HG03354 (cell line): ENCODE data around the gene PPP1R1B.

ENCODE experiments used
- ATAC-seq: cut with Tn5 transposase; IDR thresholded peaks from one replicate; pipeline ENCODE4 v1.9.1; 2021; ENCODE audit warnings: mild to moderate bottlenecking; ENCODE audit not compliant: unreplicated experiment, poor library complexity, severe bottlenecking

Gene PPP1R1B

DNA sequence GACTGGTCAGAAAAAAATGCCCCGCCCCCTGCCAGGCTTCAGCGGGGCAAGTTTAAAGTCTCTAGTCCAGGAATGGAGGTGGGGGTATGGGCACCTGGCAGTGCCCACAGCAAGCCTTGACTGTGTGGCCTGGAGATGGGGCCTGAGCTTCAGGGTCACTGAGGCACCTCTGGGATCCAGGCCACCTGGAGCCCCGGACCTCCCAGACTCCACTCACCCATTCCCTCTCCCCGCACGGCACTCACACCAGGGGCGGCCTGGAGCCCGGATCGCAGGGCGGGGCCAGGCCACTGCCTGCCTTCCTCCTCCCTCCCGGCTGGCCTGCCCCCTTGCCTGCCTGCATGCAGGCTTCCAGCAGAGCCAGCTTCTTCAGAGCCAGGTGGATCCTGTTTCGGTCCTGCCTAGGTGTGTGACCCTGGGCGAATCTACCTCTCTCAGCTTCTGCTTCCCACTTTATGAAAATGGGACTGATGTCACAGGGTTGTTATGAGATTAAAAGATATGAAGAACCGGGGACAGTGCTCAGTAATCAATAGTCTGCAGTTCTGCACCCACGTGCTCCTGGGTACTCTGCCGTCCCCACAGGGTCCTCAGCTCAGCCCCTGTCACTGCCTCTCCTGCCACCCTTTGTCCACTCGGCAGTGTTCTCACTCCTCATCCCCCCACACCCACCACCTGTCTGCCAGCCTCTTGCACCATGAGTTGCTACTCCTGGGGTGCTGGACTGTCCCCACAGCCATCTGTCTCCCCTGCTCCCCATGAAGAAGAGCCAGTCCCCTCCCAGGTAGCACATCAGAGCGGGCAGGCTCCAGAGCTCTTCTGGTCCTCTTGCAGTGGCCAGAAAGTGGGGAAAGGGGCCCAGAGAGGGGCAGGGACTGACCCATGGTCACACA lies 37.2 kb downstream of the PPP1R1B start:
- no peak for ATAC-seq

DNA sequence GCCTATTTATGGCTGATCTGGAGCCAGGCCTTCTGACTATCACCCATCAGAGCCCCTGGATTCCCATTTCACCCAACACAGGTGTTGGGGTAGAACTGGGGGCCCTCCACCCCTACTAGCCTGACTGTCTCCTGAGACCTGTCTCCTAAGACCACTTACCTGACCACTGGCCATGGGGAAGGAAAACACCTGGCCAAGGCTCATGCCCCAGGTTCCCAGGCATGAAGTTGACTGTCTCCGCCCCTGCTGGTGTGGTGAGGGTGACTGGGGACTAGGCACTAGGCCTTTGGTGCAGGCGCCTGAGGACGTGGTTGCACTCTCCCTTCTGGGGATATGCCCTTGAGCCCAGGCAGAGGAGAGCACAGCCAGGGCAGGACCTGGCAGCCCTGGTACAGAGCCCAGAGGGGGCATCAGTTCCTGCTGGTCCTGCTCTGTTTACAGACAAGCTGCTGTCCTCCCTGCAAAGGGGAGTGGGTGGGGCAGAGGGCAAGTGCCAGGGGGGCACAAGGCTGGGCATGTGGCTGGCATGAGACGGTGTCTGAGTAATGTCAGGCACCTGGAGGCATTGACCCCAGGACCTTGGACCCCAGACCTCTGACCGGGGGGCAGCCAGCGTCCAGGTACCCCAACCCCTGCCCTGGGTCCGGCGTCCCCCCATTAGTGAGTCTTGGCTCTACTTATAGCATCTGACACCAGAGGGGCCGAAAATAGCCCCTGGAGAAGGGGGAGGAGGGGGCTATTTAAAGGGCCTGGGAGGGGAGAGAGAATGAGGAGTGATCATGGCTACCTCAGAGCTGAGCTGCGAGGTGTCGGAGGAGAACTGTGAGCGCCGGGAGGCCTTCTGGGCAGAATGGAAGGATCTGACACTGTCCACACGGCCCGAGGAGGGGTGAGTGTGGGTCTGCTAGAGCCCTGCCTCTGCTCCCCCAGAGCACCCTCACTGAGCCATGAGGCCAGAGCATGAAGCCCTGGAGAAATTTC lies 38.1 kb downstream of the PPP1R1B start, which contains the start of gene TCAP:
Gene TCAP (plus strand): TSS at position 769 of the 981 bp plus-strand sequence. CDS start 11 bp downstream, at position 780.
- ATAC-seq = no peak

DNA sequence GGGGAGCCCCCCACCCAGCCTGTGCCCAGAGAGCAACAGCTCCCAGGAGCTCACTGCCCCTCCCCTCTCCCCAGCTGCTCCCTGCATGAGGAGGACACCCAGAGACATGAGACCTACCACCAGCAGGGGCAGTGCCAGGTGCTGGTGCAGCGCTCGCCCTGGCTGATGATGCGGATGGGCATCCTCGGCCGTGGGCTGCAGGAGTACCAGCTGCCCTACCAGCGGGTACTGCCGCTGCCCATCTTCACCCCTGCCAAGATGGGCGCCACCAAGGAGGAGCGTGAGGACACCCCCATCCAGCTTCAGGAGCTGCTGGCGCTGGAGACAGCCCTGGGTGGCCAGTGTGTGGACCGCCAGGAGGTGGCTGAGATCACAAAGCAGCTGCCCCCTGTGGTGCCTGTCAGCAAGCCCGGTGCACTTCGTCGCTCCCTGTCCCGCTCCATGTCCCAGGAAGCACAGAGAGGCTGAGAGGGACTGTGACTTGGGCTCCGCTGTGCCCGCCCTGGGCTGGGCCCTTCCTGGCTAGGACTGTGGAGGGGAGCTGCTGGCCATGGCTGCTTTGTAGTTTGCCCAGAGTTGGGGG lies 39.0 kb downstream of the PPP1R1B start:
- no peak for ATAC-seq

DNA sequence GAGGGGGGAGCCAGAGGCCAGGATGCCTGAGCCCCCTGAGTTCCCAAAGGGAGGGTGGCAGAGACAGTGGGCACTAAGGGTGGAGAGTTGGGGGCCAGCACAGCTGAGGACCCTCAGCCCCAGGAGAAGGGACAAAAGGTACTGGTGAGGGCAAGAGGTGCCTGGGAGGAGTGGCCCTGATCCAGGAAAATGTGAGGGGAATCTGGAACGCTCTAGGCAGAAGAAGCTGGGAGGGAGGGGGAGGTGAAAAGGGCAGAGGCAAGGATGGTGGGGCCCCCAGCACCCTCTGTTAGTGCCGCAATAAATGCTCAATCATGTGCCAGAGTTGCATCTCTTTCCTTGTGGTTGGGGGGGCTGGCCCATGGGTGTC lies 39.5 kb downstream of the PPP1R1B start:
- no peak for ATAC-seq

DNA sequence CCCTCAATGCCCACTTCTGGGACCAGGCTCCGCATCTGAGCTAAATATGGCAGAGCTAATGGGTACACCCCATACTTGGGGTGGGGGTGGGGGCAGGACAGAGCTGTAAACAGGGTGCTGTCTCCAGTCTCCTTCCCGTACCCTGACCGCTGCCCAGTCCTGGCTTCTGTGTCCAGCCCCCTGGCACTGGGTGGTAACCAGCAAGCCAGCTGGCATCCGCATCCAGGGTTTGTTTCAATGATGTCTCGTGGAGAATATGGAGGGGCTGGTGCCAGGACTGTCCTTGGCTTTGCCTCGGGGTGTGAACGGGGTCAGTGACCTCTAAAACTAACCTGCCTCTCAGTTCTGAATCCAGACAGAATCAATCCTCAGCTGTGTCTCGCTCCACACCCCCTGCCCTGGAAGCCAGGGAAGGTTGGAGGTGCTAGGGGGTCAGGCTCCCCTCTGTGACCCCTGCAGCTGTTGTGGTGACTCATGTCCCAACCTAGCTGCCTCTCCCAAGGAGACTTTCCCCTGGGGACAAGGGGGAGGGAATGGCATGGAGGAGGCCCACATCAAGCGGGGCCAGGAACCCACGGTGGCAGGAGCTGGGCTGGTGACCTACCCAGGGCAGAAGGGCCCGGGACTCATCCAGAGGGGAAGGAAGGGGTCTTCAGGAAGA lies 40.0 kb downstream of the PPP1R1B start:
- no peak for ATAC-seq

DNA sequence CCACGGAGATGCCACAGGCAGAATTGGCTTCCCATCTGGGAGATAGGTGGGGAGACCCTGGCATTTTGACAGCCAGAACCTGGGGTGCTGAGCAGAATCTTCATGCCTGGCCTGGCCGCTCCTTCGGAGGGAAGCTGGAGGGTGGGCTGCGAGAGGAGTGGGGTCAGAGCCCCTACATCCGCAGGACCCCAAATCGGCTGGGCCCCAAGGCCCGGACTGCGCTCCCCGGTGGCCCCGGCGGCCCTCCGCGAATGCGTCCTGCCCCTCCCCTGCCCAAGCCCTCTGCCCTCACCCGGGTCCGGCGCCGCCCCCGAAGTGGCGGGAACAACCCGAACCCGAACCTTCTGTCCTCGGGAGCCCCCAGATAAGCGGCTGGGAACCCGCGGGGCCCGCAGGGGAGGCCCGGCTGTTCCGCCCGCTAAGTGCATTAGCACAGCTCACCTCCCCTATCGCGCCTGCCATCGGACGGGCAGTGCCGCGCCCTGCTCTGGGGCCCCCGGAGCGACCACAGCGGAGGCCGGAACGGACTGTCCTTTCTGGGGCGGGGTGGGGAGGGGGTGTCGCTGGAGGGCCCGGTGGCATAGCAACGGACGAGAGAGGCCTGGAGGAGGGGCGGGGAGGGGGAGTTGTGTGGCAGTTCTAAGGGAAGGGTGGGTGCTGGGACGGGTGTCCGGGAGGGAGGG lies 40.7 kb downstream of the PPP1R1B start:
- no peak for ATAC-seq

DNA sequence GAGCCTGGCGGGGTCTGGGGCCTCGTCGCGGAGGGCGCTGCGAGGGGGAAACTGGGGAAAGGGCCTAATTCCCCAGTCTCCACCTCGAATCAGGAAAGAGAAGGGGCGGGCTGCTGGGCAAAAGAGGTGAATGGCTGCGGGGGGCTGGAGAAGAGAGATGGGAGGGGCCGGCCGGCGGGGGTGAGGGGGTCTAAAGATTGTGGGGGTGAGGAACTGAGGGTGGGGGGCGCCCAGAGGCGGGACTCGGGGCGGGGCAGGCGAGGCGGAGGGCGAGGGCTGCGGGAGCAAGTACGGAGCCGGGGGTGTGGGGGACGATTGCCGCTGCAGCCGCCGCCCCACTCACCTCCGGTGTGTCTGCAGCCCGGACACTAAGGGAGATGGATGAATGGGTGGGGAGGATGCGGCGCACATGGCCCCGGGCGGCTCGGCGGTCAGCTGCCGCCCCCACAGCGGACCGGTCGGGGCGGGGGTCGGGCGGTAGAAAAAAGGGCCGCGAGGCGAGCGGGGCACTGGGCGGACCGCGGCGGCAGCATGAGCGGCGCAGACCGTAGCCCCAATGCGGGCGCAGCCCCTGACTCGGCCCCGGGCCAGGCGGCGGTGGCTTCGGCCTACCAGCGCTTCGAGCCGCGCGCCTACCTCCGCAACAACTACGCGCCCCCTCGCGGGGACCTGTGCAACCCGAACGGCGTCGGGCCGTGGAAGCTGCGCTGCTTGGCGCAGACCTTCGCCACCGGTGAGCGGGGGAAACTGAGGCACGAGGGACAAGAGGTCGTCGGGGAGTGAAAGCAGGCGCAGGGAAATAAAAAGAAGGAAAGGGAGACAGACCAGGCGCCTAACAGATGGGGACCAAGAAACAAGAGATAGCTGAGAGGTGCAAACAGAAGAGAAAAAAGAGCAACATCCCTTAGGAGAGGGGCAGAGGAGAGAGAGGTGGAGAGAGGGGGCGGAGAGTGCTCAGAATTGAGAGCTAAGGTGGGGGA lies 41.5 kb downstream of the PPP1R1B start, which contains the start of gene PNMT:
Gene PNMT (plus strand): TSS at position 509 of the 980 bp plus-strand sequence. CDS start 23 bp downstream, at position 532.
- ATAC-seq = no peak

DNA sequence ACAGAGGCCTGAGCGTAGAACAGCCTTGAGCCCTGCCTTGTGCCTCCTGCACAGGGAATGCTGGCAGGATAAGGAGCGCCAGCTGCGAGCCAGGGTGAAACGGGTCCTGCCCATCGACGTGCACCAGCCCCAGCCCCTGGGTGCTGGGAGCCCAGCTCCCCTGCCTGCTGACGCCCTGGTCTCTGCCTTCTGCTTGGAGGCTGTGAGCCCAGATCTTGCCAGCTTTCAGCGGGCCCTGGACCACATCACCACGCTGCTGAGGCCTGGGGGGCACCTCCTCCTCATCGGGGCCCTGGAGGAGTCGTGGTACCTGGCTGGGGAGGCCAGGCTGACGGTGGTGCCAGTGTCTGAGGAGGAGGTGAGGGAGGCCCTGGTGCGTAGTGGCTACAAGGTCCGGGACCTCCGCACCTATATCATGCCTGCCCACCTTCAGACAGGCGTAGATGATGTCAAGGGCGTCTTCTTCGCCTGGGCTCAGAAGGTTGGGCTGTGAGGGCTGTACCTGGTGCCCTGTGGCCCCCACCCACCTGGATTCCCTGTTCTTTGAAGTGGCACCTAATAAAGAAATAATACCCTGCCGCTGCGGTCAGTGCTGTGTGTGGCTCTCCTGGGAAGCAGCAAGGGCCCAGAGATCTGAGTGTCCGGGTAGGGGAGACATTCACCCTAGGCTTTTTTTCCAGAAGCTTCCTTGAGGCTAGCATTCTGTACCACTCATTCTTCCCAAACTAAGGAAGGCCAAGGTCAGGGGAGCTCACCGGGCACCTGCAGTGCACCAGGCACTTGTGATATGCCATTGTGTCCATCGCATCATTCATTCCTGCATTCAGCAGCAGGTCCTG lies 43.4 kb downstream of the PPP1R1B start:
- ATAC-seq = no peak

DNA sequence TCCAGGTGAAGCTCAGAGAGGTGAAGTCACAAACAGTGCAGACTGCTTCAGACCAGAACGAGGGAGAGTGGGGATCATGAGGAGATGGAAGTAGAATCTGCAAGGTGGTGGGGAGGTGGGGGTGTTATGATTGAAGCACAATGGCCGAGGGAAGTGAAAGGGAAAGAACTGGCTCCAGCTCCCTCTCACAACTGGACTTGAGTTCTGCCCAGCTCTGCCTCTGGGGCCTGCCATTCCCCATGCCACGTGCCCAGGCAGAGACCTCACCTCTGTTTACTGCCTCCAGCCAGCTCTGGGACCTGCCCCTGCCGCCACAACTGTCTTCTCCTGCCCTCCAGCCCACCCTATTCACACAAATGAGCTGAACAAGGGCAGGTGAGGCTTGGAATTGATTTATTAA lies 44.0 kb downstream of the PPP1R1B start:
- ATAC-seq = no peak

DNA sequence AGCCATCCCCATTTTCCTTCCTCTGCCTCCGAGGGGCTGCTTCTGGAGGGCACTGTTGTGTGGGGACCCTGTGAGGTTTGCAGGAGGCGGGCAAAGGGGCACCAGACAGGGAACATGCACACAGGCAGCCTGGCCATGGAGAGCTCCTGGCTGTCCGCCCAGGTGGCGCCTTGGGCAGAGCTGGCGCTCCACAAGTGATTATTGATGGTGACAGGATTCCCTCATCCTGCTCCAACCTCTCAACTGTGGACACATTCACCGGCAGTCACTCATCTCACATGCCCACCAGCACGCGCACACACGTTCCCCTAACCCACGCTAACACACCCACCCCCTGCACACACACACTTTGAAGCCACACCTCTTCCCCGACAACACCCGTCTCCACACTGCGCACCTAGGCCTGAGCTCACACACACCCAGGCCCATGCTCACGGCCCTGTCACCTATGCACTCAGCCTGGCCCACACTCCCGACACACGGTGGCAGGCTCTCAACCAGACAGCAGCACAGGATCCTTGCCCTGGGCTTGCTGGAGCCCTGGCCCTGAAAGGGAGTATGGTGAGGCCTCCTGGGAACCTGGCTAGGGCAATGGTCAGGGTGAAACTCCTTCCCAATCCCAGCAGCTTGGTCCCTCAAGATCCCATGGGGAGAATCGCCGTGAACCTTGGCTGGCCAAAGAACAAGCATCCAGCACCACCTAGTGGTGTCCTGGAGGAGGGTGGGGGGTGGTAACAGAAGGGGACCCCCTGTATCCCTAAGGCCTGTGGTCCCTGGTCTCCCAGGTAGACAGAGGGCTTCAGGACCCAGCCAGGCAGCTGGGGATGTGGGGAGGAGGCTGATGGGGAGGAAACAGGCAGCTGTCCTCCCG lies 45.1 kb downstream of the PPP1R1B start:
- no peak for ATAC-seq

DNA sequence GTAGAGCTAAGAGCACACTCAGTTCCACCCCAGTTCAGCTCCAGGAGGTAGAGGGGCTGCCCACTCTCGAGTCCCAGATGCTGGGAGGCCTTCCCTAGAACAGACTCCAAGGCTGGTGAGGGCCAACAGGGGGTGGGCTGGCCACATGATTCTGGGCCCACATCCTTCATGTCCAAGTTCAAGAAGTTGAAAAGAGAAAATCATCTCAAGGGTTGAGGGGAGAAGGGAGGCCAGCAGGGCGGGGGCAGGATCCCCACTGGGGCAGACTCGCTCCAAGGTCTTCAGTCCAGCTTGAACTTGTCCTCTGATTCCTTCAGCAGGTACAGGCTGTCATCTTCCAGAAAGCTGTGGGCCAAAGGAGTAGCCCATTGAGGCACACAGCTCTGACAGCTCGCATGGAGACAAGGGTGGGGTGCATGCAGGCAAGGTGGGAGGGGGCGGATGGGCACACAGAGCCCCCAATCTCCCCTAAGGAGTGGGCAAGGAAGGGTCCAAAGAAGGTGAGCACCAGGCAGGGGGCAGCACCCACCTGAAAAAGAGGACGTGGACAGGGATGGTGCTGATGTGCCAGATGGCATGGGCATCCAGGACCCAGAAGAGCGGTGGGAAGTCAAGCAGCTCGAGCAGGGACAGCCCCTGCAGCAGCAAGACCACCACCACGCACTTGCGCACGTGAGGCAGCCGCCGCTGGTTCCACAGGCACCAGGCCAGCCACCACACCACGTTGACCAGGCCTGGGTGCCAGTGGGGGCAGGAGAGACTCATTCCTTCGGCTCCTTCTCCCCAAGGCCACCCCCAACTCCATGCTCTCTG lies 46.0 kb downstream of the PPP1R1B start:
- ATAC-seq = no peak

DNA sequence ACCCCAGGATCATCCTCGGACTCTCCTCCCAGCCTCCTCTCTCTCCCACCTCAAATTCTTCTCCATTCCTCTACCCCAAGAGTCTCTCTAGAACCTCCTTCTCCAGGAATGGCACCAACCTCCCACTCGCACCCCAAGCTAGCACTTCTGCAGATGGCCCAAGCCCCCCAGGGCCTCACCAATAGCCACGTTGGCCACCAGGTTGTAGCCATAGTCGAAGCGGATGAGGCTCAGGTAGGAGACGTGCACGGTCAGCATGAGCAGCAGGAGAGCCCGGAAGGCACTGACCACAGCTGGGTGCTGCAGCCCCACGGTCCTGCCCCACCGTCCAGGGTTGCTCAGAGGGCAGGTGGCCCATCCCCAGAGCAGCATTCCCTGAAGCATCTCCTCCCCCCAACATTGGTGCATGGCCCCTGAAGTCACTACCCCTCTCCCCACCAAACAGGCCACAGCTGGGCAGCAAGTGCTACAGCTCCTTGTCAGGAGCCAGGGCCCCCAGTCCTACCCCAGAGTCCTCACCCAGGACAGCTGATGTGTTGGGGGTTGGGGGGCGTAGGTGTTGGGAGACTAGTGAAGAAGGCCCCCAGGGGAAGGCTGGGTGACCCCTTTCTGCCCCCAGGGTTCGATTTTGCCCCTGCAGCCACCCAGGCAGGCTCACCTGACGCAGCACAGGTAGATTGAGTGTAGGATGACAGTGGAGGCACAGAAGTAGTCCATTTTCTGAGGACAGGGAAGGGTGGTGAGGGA lies 46.8 kb downstream of the PPP1R1B start:
- ATAC-seq = no peak

DNA sequence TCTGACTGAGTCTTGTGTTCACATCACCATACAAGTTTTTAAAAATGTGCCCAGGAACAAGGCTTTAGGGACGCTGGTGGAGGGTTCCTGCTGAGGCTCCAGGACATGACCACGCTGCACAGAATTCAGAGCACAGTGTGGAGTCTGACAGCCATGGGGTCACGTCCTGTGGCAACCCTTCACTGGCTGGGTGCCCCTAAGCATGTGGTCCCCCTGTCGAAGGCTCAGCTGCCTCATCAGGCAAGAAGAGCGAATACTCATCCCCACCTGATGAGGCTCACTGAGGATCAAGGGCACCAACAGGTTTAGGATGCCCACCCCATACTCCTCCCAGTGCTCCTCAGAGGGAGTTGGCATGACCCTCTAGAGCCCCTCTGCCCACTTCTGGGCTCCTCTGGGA lies 47.4 kb downstream of the PPP1R1B start:
- ATAC-seq = no peak

DNA sequence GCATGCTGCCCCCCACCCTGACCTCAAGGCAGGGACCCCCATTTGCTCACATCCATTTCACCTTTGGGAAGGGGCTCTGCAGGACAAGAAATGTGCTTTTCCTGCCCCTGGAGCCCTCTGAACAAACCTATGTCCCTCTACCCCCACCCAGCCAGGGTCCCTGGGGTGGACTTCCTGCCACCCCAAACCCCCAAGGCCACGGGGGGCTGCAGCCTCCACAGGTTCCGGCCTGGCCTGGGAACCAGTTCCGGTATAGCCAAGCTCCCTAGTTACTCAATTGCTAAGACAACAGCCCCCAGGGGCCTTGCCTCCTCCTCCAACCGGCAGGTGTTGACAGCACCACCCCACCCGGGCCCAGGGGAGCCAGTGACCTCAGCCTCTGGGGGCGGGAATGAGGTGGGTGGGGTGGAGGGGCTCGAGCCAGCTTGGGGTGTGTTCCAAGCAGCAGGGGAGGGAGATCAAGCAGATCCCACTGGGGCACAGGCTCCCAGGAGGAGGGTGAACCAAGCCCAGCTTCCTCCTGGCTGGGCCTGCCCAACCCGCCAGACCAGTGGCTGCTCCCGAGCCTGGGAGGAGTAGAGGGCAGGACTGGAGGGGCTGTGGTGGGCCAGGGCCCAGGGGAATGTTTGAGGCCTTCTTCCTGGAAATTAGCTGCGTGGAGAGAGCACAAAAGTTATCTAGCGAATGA lies 48.1 kb downstream of the PPP1R1B start:
- no peak for ATAC-seq
